Measurements from ENCODE around the gene SYPL1. TPM values are rescaled to one million over a fixed set of nuclear protein-coding genes. Genes with fewer than 3 reads are reported as not detected.

SYPL1 gene
- total RNA-seq, 2 experiments from 2014 or later = 21.9 to 24.1 TPM

DNA sequence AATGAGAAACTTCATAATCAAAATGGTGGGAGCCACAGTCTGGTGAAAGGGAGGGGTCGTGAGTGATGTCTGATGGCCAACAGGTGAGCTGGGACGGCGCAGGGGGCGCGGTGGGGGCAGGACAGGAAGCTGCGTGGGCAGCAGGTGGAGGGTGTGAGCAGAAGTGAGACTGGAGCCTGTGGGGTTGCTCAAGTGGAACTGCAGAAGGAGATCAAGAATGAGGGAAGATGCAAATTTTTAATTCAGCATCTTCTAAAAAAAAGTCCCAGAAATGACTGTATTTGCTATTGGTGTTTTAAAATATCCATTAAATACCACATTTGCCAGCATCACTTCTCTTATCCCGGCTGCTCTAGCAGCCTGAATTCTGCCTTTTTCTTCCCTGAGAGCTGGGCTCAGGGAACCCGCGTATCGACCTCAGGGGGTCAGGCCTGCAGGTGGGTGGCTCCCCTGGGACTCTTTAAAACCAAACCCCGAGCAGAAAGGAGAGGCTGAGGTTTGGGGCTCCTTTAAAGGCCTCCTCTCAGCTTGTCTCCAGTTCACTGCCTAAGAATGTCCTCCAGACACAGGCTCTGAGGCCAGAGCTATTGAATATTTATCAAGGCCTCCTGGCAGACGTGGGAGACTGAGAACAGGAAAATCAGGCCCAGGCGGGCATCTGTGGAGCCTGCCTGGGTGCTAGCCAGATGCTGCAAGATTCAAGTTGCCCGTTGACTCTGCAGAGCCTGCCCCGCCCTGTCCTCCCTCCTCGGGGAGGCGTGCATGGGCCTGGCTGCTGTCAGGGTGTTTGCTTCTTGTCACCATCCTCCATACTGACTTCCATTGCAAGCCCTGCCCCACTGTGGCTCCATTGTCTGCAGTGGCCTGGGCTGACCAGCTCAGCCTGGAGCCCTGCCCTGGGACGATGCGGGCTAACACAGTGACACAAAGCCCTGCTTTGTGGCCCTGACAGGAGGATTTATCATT, 53.9 kb downstream of the SYPL1 start:
- no peak for DNase-seq
- no peak for ATAC-seq
- Mint-ChIP-seq H3K36me3 (no peaks in the 10 kb centered on the region), H3K4me3 (no peak overlapping the region), H3K27me3 (peaks cover 12% of the 10 kb centered on the region), H3K27ac (no peak overlapping the region), H3K4me1 (peaks cover 41% of the 10 kb centered on the region), H3K9me3 (ENCODE audit: low read depth) (no peaks in the 10 kb centered on the region)
- CTCF ChIA-PET = interaction anchor here (0.7 to 6.1 kb wide), 15 partner anchors 10 to 119 kb away, joined by 3 to 140 read pairs (median 5); no protein-coding TSS in a partner anchor

DNA sequence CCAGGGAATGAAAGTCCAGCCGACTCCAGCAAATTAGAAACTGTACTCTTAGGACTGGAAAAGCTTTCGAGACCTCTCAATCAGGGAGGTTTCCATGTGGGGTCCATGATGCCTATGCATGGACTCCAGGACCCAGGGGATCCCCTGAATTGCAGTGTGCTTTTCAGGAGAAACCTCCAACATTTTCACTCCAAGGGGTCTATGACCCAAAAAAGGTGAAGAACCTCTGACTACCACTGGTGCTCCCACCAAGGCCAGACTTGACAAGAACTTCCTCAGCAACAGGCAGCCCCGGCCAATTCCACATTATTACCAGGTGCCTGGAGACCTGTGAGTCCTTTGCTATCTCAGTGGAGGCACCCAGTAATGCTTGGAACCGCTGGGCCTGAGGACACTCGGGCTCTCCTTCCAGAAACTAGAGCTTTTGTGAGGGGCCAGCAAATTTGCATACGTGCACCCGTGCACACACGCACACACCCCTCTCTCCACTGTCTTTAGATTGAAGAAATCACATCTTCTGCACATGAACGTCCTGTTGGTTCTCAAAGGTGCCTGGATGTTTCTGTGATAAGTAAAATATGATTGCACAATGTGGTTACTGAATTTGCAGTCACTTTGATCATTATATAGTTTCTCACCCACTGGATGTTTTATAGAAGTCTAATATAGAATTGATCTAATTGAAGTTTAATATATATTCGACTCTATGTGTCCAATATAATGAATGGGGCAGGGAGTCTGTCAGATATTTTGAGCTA, 54.7 kb downstream of the SYPL1 start:
- ATAC-seq = no peak
- no peak for DNase-seq
- Mint-ChIP-seq H3K9me3 (ENCODE audit: low read depth) (no peaks in the 10 kb centered on the region), H3K36me3 (no peaks in the 10 kb centered on the region), H3K4me1 (peaks cover 34% of the 10 kb centered on the region), H3K4me3 (no peak overlapping the region), H3K27me3 (peaks cover 14% of the 10 kb centered on the region), H3K27ac (no peak overlapping the region)
- CTCF ChIA-PET = interaction anchor here (0.7 to 6.1 kb wide), 16 partner anchors 10 to 114 kb away, joined by 3 to 140 read pairs (median 6); no protein-coding TSS in a partner anchor

DNA sequence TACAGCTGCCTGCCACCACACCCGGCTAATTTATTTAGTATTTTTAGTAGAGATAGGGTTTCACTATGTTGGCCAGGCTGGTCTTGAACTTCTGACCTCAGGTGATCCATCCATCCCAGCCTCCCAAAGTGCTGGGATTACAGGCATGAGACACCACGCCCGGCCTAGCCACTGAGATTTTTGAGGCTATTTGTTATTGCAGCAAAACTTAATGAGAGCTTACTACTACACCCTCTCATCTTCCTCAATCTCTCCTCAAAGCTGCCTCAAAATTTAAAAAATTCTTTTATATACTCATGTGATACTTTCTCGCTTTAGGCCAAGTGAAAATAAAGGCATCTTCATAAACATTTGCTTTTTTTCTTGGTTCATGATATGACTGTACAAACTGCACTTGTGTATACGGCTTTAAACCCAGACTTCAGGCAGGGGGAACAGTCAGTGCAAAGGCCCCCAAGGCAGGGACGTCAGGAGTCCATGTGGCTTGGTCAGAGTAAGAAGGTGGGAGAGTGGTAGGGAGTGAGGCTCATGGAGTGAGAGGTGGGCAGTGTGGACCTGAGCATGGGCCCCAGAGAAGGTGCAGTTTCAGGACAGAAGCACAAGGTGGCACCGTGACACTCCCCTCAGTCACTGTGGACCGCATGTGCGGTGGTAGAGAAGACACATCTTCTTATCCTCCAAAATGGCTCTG, 55.5 kb downstream of the SYPL1 start:
- no peaks in the 10 kb centered on the region for H3K9me3 Mint-ChIP-seq (ENCODE audit: low read depth)
- DNase-seq = peak; percentile 81
- ATAC-seq = peak; percentile 99
- H3K4me3 Mint-ChIP-seq = no peak overlapping the region
- H3K27me3 Mint-ChIP-seq = peaks cover 20% of the 10 kb centered on the region
- H3K4me1 Mint-ChIP-seq = peaks cover 28% of the 10 kb centered on the region
- CTCF ChIA-PET = interaction anchor here (1.2 to 6.1 kb wide), 14 partner anchors 9 to 296 kb away, joined by 3 to 140 read pairs (median 7); no protein-coding TSS in a partner anchor
- peak overlapping the region; percentile 35 for H3K27ac Mint-ChIP-seq
- H3K36me3 Mint-ChIP-seq = no peaks in the 10 kb centered on the region

DNA sequence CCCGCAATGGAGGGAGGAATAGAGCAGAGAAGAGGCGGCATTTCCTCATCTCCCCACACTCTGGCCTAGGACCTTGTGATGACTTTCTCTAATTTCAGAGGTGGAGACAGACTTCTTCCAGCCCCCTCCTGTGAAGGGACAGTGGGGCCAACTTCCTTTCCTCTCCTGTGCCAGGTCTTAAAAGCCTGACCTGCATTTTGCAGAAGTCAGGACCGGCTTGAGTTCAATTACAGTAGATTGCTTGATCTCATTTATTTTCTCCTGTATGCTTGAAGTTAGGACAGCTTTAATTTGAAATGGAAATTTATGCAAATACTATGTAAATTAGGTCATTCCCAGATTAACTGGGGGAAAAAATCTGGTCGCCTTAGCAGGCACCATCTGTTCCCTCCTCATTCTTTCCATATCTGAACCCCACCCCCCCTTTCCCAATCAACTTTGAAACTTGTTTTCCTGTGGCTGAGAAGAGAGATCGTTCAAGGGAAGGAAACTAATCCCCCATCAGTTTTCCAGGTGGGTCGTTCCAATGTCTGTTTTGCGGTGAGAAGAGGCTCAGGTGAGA, 57.1 kb downstream of the SYPL1 start:
- H3K36me3 Mint-ChIP-seq = no peaks in the 10 kb centered on the region
- DNase-seq = no peak
- peaks cover 28% of the 10 kb centered on the region for H3K4me1 Mint-ChIP-seq
- no peak overlapping the region for H3K27ac Mint-ChIP-seq
- H3K27me3 Mint-ChIP-seq = peaks cover 20% of the 10 kb centered on the region
- no peak for ATAC-seq
- no peaks in the 10 kb centered on the region for H3K9me3 Mint-ChIP-seq (ENCODE audit: low read depth)
- H3K4me3 Mint-ChIP-seq = no peak overlapping the region
- CTCF ChIA-PET = interaction anchor here (4.5 to 6.1 kb wide), 3 partner anchors 16 to 110 kb away, joined by 18 to 140 read pairs (median 40); no protein-coding TSS in a partner anchor

DNA sequence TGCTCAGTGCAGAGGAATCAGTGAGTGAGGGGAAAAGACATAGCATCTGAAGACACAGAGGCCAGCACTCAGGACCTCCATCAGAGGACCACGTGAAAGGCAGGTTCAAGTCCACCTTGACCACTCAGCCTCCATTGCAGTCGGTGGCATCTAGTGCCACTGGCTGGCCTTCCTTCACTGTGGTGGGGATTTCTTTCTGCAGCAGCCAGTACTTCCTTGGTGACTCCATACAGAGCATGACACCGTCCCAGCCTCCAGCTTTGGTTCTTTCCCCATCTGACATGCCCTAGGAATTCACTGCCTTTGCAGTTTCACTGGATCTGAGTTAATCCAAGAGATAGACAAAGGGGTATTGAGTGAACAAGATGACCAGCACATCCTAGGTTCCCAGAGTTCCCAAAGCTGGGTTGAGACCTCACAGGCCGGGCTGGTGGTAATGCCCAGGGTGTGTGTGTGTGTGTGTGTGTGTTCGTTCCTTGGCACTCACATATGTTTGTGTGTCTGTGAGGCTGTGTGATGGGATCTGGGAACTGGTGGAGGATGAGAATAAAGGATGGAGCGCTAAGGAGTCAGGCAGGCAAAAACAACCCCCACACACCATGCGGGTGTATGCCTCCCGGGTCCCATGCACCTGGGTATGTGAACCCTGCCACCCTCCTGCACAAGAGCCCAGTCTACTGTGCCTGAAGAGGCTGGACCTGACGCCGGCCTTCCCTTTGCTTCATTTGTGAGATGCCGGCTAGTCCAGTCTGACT, 57.8 kb downstream of the SYPL1 start:
- Mint-ChIP-seq H3K4me1 (peaks cover 26% of the 10 kb centered on the region), H3K9me3 (ENCODE audit: low read depth) (no peaks in the 10 kb centered on the region), H3K27me3 (peaks cover 20% of the 10 kb centered on the region), H3K27ac (no peak overlapping the region), H3K4me3 (no peak overlapping the region), H3K36me3 (no peaks in the 10 kb centered on the region)
- CTCF ChIA-PET = interaction anchor here (4.8 to 6.1 kb wide), 2 partner anchors 99 to 111 kb away, joined by 40 to 140 read pairs; no protein-coding TSS in a partner anchor
- no peak for DNase-seq
- no peak for ATAC-seq

DNA sequence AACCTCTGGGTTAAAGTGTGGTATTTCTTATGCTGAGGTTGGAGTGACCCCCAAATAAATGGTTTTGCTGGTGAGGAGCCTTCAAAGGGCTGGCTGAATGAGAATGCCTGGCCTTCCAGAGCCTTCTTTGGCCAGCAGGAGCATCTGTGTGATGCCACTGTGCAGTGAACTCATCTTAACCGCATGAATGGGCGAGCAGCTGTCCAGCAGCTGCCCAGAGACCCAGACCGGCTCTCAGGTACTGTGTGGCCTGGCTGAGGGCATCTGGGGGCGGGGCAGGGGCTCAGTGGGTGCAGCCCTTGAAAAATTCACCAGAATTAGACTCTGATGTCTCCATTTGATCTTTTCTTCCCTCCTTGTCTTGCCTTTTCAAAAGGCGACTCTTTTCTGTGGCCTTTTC, 59.0 kb downstream of the SYPL1 start:
- ATAC-seq (no peak), DNase-seq (no peak)
- Mint-ChIP-seq H3K27me3 (peaks cover 20% of the 10 kb centered on the region), H3K27ac (no peak overlapping the region), H3K9me3 (ENCODE audit: low read depth) (no peaks in the 10 kb centered on the region), H3K4me3 (no peak overlapping the region), H3K36me3 (no peaks in the 10 kb centered on the region), H3K4me1 (peaks cover 14% of the 10 kb centered on the region)
- CTCF ChIA-PET = no interaction called here

DNA sequence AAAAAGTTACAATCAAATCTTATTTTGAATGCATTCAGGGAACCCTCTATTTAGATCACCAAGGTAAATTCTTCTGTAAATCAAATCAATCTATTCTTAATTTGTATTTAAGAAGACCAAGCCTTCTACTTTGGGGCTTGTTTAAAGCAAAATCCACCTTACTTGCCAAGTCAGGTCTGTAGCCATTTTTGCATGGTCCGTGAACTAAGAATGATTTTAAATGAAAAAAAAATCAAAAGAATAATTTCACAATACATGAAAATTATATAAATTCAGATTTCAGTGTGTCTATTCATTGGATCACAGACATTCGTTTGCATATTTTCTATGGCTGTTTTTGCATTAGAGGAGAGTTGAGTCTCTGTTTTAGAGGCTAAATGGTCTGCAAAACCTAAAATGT, 59.4 kb downstream of the SYPL1 start:
- Mint-ChIP-seq H3K4me1 (peaks cover 10% of the 10 kb centered on the region), H3K9me3 (ENCODE audit: low read depth) (no peaks in the 10 kb centered on the region), H3K4me3 (no peak overlapping the region), H3K36me3 (no peaks in the 10 kb centered on the region), H3K27me3 (peaks cover 20% of the 10 kb centered on the region), H3K27ac (no peak overlapping the region)
- ATAC-seq (no peak), DNase-seq (no peak)
- CTCF ChIA-PET = no interaction called here

DNA sequence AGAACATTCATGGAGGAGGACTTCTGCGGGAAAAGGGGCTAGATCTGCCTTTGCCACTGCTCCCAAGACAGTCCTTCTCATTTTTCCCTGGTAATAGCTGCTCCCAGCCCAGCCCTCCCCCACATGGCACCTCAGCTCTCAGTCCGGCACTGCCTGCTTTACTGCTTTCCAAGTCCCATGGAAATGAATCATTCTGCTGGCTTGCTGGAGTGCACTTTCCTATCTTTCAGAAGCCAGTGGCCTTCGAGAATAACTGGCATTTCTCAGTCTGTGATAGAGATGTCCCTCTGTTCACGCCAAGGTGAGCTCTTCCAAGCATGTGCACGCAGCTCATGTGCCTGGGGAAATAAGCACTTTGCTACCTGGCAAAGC, 61.4 kb downstream of the SYPL1 start:
- H3K4me3 Mint-ChIP-seq = no peak overlapping the region
- H3K27ac Mint-ChIP-seq = no peak overlapping the region
- H3K9me3 Mint-ChIP-seq (ENCODE audit: low read depth) = no peaks in the 10 kb centered on the region
- CTCF ChIA-PET = interaction anchor here (1.4 to 2.1 kb wide), 2 partner anchors 10 to 103 kb away, joined by 5 to 9 read pairs; no protein-coding TSS in a partner anchor
- H3K27me3 Mint-ChIP-seq = peaks cover 20% of the 10 kb centered on the region
- ATAC-seq = no peak
- no peak for DNase-seq
- no peaks in the 10 kb centered on the region for H3K4me1 Mint-ChIP-seq
- H3K36me3 Mint-ChIP-seq = no peaks in the 10 kb centered on the region

DNA sequence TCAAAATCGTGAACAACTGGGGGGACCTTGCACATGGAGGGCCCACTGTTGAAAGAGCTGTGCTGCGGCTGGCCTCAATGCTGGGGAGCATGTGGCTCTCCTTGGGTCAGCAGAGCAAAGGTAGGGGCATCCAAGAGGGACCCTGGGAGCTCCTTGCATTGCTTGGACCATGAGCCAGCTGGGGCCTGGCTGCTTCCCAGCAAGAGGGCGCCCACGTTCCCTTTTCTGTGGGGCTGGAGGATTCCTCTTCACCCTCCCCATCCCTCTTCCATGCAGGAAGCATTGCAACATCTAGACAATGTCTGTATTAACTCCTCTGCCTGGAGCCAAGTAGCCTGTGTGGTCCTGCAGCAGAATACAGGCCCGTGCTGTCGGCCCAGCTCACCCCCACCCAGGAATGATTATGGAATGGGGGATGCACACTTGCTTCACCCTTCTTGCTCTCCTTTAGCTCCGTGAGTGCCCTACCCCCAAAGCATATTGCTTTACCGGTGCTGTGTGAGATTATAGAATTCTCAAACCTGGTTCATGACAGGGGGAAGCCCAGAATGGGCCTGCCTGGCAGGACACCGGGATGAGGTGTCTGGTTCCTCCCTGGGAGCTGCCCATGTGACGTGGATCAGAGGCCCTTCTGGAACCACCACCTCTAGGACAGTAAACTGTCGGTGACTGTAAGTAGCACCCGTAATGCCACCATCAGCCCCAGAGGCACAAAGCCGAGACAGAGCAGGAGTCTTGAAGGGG, 61.9 kb downstream of the SYPL1 start:
- DNase-seq = no peak
- no peaks in the 10 kb centered on the region for H3K4me1 Mint-ChIP-seq
- H3K27me3 Mint-ChIP-seq = peaks cover 23% of the 10 kb centered on the region
- no peaks in the 10 kb centered on the region for H3K9me3 Mint-ChIP-seq (ENCODE audit: low read depth)
- no peak for ATAC-seq
- no peak overlapping the region for H3K4me3 Mint-ChIP-seq
- no peak overlapping the region for H3K27ac Mint-ChIP-seq
- CTCF ChIA-PET = interaction anchor here (1.4 to 2.1 kb wide), 2 partner anchors 9 to 104 kb away, joined by 5 to 9 read pairs; no protein-coding TSS in a partner anchor
- no peaks in the 10 kb centered on the region for H3K36me3 Mint-ChIP-seq

DNA sequence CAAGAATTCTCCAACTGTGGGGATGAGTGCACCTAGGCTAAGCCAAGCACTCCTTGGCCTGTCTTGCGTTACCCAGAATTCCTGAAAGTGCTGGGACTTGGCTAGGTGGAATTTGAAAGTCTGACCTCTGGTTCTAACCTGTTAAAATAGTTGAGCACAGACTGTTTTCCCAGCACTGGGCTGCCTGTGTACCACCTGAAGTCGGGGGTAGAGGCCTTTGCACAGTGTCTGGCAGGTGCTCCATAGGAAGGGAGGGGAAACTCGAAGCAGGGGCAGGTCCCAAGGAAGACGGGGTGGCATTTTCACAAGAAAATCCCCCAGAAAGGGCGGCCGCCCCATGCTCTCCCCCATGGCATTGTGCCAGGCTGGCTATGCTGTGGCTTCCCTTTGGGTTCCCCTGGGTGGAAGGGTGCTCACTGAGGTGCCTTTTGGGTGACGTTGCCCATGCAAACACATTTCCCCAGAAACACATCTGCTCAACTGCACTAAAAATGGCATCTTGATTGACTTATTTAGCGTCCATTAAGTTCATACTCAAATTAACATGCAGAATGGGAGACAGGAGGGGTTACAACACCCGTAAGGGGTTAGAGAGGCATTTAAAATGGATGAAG, 62.9 kb downstream of the SYPL1 start:
- H3K36me3 Mint-ChIP-seq = no peaks in the 10 kb centered on the region
- no peak overlapping the region for H3K4me3 Mint-ChIP-seq
- ATAC-seq (no peak), DNase-seq (no peak)
- CTCF ChIA-PET = interaction anchor here (1.1 to 3.9 kb wide), 3 partner anchors 104 to 295 kb away, joined by 3 to 17 read pairs (median 5); no protein-coding TSS in a partner anchor
- H3K9me3 Mint-ChIP-seq (ENCODE audit: low read depth) = no peaks in the 10 kb centered on the region
- H3K27me3 Mint-ChIP-seq = peaks cover 27% of the 10 kb centered on the region
- no peaks in the 10 kb centered on the region for H3K4me1 Mint-ChIP-seq
- H3K27ac Mint-ChIP-seq = no peak overlapping the region

DNA sequence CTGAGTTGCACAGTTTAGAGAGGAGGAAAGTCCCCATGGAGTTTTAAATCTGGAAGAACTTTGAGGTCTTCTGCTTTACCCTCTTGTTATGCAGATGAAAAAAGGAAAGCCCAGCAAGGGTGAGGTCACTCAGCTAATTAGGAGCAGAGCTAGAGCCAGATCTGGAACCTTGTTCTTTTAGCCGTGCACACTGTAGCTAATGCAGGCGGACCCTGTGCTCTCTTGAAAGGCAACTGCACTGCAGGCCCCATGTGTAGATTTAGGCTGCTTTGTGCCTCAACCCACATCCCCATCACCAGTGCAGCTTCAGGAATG, 63.4 kb downstream of the SYPL1 start:
- H3K36me3 Mint-ChIP-seq = no peaks in the 10 kb centered on the region
- no peak for DNase-seq
- peaks cover 25% of the 10 kb centered on the region for H3K27me3 Mint-ChIP-seq
- H3K27ac Mint-ChIP-seq = no peak overlapping the region
- no peaks in the 10 kb centered on the region for H3K9me3 Mint-ChIP-seq (ENCODE audit: low read depth)
- ATAC-seq = no peak
- CTCF ChIA-PET = interaction anchor here (1.1 to 3.9 kb wide), 3 partner anchors 8 to 295 kb away, joined by 3 to 17 read pairs (median 7); no protein-coding TSS in a partner anchor
- no peak overlapping the region for H3K4me3 Mint-ChIP-seq
- H3K4me1 Mint-ChIP-seq = no peaks in the 10 kb centered on the region
